K562 (cell line): Measurements from ENCODE around the gene DRC3. TPM values are rescaled to one million over a fixed set of nuclear protein-coding genes. Genes with fewer than 3 reads are reported as not detected.

ENCODE experiments used
- ATAC-seq: fragments of 200-7000 bp; cut with Tn5 transposase; 3 replicates; pipeline ENCODE4 v1.9.1; 2020; ENCODE audit warnings: moderate library complexity
- BruUV-seq: library from RNA; stranded (reverse); fragments of 400-500 nt; replicated peaks from 2 replicates; lab custom pipeline; 2021; lab: Mats Ljungman, UMichigan
- CTCF ChIA-PET: fragments of 300-600 bp; formaldehyde crosslinking; extraction: SDS; loops from one replicate; lab custom pipeline; 2021; ENCODE audit warnings: low intra/inter-chr PET ratio; lab: Yijun Ruan, JAX
- POLR2A ChIA-PET: fragments of 300-600, 350-650 bp; sonication (Branson Sonifier 250); formaldehyde crosslinking; extraction: SDS; loops from one replicate; lab custom pipeline; 2021; ENCODE audit warnings: antibody characterized with exemption, inconsistent platforms; lab: Yijun Ruan, JAX
- DNase-seq, 4 experiments: peaks; one replicate each; pipeline versions ENCODE4 v3.0.0 to v3.0.0-alpha.2; 2011 to 2018; ENCODE audit warnings: low spot score in 3 of 4, mixed read lengths in 3 of 4; ENCODE audit errors: extremely low read depth in 1 of 4
- FAIRE-seq: peaks from 2 replicates; lab custom pipeline; 2011; peaks lifted over from hg19 to GRCh38; lab: Jason Lieb, UNC
- H2AFZ ChIP-seq: 2 replicates; pipeline ENCODE4 v1.6.0; 2011; ENCODE audit warnings: low read depth, low read length, control low read depth, inconsistent platforms
- H3K27ac ChIP-seq: fragments of 200-600 bp; 3 replicates; pipeline ENCODE4 v1.8.0; 2011; ENCODE audit warnings: low read depth, mild to moderate bottlenecking, control low read depth, inconsistent platforms, low read length, moderate library complexity, mixed read lengths; ENCODE audit errors: extremely low read depth
- H3K27me3 ChIP-seq, 2 experiments: fragments of 300-600 bp in 1 of 2; 2 replicates in 1 of 2; 3 replicates in 1 of 2; pipeline versions ENCODE4 v1.6.0 to v1.8.0; 2011; ENCODE audit warnings: inconsistent platforms in 2 of 2, low read length in 2 of 2, mild to moderate bottlenecking in 1 of 2, mixed read lengths in 1 of 2, moderate library complexity in 1 of 2; ENCODE audit not compliant: control insufficient read depth in 2 of 2, insufficient read depth in 2 of 2
- H3K36me3 ChIP-seq: fragments of 300-600 bp; 3 replicates; pipeline ENCODE4 v1.8.0; 2011; ENCODE audit warnings: mild to moderate bottlenecking, low read length, inconsistent platforms; ENCODE audit not compliant: control insufficient read depth, insufficient read depth
- H3K4me1 ChIP-seq, 2 experiments: fragments of 200-600 bp in 1 of 2; replicated peaks in 1 of 2; 2 replicates in 1 of 2; 3 replicates in 1 of 2; pipeline versions ENCODE4 v1.5.1 to v1.8.0; 2011; ENCODE audit warnings: inconsistent platforms in 2 of 2, low read length in 2 of 2, mild to moderate bottlenecking in 1 of 2, mixed read lengths in 1 of 2, moderate library complexity in 1 of 2; ENCODE audit not compliant: control insufficient read depth in 2 of 2, insufficient read depth in 2 of 2
- H3K4me2 ChIP-seq: 2 replicates; pipeline ENCODE4 v1.6.1; 2011; ENCODE audit warnings: low read length, control low read depth, inconsistent platforms, mixed read lengths; ENCODE audit not compliant: insufficient read depth
- H3K4me3 ChIP-seq: fragments of 200-600 bp; sonication (generic), shearing (Covaris generic); 2 replicates; pipeline ENCODE4 v1.5.1; 2016; ENCODE audit warnings: control low read depth, inconsistent platforms
- H3K79me2 ChIP-seq: fragments of 200-600 bp; 3 replicates; pipeline ENCODE4 v1.8.0; 2011; ENCODE audit warnings: low read length, inconsistent platforms; ENCODE audit not compliant: control insufficient read depth, insufficient read depth
- H3K9ac ChIP-seq, 2 experiments: 2 replicates each; pipeline versions ENCODE4 v1.6.0 to v1.6.1; 2011; ENCODE audit warnings: low read depth in 2 of 2, low read length in 2 of 2, control low read depth in 1 of 2, inconsistent platforms in 1 of 2, mild to moderate bottlenecking in 1 of 2, mixed read lengths in 1 of 2; ENCODE audit not compliant: insufficient read depth in 1 of 2
- H3K9me1 ChIP-seq: one replicate; pipeline ENCODE4 v1.6.0; 2011; ENCODE audit warnings: inconsistent platforms, mild to moderate bottlenecking, low read length, moderate library complexity; ENCODE audit not compliant: control insufficient read depth, insufficient read depth
- H3K9me3 ChIP-seq: replicated peaks from 2 replicates; pipeline ENCODE4 v1.5.1; 2011; ENCODE audit warnings: low read depth, low read length, inconsistent platforms; ENCODE audit not compliant: control insufficient read depth, insufficient read depth
- H4K20me1 ChIP-seq: replicated peaks from 2 replicates; pipeline ENCODE4 v1.6.1; 2011; ENCODE audit warnings: low read length, inconsistent platforms, mixed read lengths; ENCODE audit not compliant: control insufficient read depth, insufficient read depth
- BDP1 ChIP-seq: IDR thresholded peaks from 3 replicates; pipeline ENCODE4 v1.6.1; 2011; ENCODE audit not compliant: insufficient read length, insufficient read depth
- DPF2 ChIP-seq: fragments of 450-650 bp; IDR thresholded peaks from 2 replicates; pipeline ENCODE4 v1.6.1; 2016
- HNRNPL ChIP-seq: fragments of 200-400 bp; formaldehyde crosslinking; IDR thresholded peaks from 2 replicates; pipeline ENCODE4 v1.6.1; 2017; ENCODE audit warnings: low read depth, mild to moderate bottlenecking, low read length
- POLR2AphosphoS2 ChIP-seq: IDR thresholded peaks from 2 replicates; pipeline ENCODE4 v1.6.1; 2012; ENCODE audit warnings: low read length, improper control_type of control experiment
- RBM15 ChIP-seq: fragments of 200-400 bp; formaldehyde crosslinking; IDR thresholded peaks from 2 replicates; pipeline ENCODE4 v1.6.1; 2018; ENCODE audit warnings: mild to moderate bottlenecking, low read length, moderate library complexity; ENCODE audit not compliant: insufficient read depth
- SAFB2 ChIP-seq: fragments of 200-400 bp; formaldehyde crosslinking; IDR thresholded peaks from 2 replicates; pipeline ENCODE4 v1.6.1; 2018; ENCODE audit warnings: borderline replicate concordance, low read length, low read depth, moderate library complexity; ENCODE audit not compliant: severe bottlenecking
- SNRNP70 ChIP-seq: fragments of 200-400 bp; formaldehyde crosslinking; optimal IDR thresholded peaks from 2 replicates; pipeline ENCODE3; 2017; ENCODE audit warnings: low read depth, low read length
- TCF7L2 ChIP-seq: fragments of 150-350 bp; IDR thresholded peaks from 2 replicates; pipeline ENCODE4 v1.6.1; 2016; ENCODE audit warnings: low read depth, mild to moderate bottlenecking, low read length, moderate library complexity
- ZNF224 ChIP-seq: sonication (generic); formaldehyde crosslinking; IDR thresholded peaks from 2 replicates; pipeline ENCODE4 v1.8.0; 2022; ENCODE audit warnings: mild to moderate bottlenecking, missing genetic modification reagents
- WGBS: fragments of 100-300 bp; shearing (Covaris generic); methylation state at CpG from one replicate; pipeline ENCODE4 v1.1.6; 2016; ENCODE audit warnings: low coverage, mixed read lengths; ENCODE audit not compliant: insufficient coverage; ENCODE audit errors: missing lambda C conversion rate; 5-methylcytosine and 5-hydroxymethylcytosine counted together
- in situ Hi-C: fragments of 300-500 bp; cut with MboI; formaldehyde crosslinking; loops from 4 replicates; pipeline ENCODE4 v1.15.0; 2018; ENCODE audit warnings: inconsistent platforms, mixed read lengths
- intact Hi-C: fragments of 100-400 bp; cut with micrococcal nuclease; formaldehyde crosslinking; loops from 2 replicates; pipeline ENCODE4 v1.14.2; 2022
- polyA plus RNA-seq, 8 experiments: library from polyadenylated mRNA; depleted of rRNA in 4 of 8; stranded (reverse) in 5 of 8; unstranded in 3 of 8; fragments of >200 nt; fragmentation: Nextera tagmentation in 2 of 8; fragmentation: Illumina TruSeq in 1 of 8; extraction: Ambion mirVana in 2 of 8; extraction: Trizol in 1 of 8; gene quantifications; 2 replicates each; pipeline versions ENCODE4 v1.2.1 to v1.2.3, GENCODE V29; 2011 to 2014; ENCODE audit warnings: inconsistent platforms in 1 of 8, missing spikeins in 1 of 8
- total RNA-seq, 7 experiments: library from RNA; depleted of rRNA in 6 of 7; stranded (reverse); fragments of >200 nt in 6 of 7; fragmentation: Illumina TruSeq in 2 of 7; extraction: Trizol in 2 of 7; gene quantifications; 2 replicates each; pipeline versions ENCODE4 v1.2.1 to v1.2.3, GENCODE V29; 2011 to 2021; ENCODE audit warnings: low replicate concordance in 1 of 7
- TF ChIP-seq, protein P1 (sequence below): fragments of 250-450 bp; sonication (Bioruptor Pico); IDR thresholded peaks from 2 replicates; pipeline ENCODE4 v1.9.0; 2021; ENCODE audit warnings: mild to moderate bottlenecking, inconsistent platforms

Gene DRC3
- total and polyA plus RNA-seq, 9 of the 15 experiments (the other 6 are each of a cell fraction or from before 2014, with no cell fraction given): 0.10 to 0.84 (median 0.30) TPM; not detected in 3

GRCh38 chr17:17975436-17975835 is 2.8 kb downstream of the DRC3 start:
- no peak for FAIRE-seq
- intact Hi-C loops: no loop called here
- H3K4me3 ChIP-seq: no peak overlapping the region
- CTCF ChIA-PET: no interaction called here
- BruUV-seq: no TSS peak
- H3K79me2 ChIP-seq: peaks cover 3% of the 10 kb centered on the region; the same call in 1 of the 3 replicates
- no peak overlapping the region for H3K9ac ChIP-seq
- no peaks in the 10 kb centered on the region for H4K20me1 ChIP-seq
- no peaks in the 10 kb centered on the region for H3K27me3 ChIP-seq
- in situ Hi-C loops: no loop called here
- no peak overlapping the region for H2AFZ ChIP-seq
- no peak for ATAC-seq
- no peaks in the 10 kb centered on the region for H3K36me3 ChIP-seq
- H3K9me3 ChIP-seq: no peaks in the 10 kb centered on the region
- H3K4me2 ChIP-seq: no peak overlapping the region
- peaks cover 11 to 14% of the 10 kb centered on the region in 2 experiments; a peak in 4 of 5 replicates for H3K4me1 ChIP-seq
- DNase-seq: no peak
- no peak for TF ChIP-seq POLR2AphosphoS2
- TF ChIP-seq ZNF224 (CRISPR knock-in tag): no peak
- no peak for TF ChIP-seq TCF7L2
- TF ChIP-seq RBM15: no peak
- no peak for TF ChIP-seq HNRNPL
- TF ChIP-seq SNRNP70: no peak
- no peak for TF ChIP-seq SAFB2
- TF ChIP-seq DPF2: no peak
- TF ChIP-seq, protein P1, sequence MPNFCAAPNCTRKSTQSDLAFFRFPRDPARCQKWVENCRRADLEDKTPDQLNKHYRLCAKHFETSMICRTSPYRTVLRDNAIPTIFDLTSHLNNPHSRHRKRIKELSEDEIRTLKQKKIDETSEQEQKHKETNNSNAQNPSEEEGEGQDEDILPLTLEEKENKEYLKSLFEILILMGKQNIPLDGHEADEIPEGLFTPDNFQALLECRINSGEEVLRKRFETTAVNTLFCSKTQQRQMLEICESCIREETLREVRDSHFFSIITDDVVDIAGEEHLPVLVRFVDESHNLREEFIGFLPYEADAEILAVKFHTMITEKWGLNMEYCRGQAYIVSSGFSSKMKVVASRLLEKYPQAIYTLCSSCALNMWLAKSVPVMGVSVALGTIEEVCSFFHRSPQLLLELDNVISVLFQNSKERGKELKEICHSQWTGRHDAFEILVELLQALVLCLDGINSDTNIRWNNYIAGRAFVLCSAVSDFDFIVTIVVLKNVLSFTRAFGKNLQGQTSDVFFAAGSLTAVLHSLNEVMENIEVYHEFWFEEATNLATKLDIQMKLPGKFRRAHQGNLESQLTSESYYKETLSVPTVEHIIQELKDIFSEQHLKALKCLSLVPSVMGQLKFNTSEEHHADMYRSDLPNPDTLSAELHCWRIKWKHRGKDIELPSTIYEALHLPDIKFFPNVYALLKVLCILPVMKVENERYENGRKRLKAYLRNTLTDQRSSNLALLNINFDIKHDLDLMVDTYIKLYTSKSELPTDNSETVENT (CRISPR knock-in tag): no peak
- no peak for TF ChIP-seq BDP1
- TF ChIP-seq, all 486 proteins: peak for 0
- H3K9me1 ChIP-seq: no peaks in the 10 kb centered on the region
- no peak overlapping the region for H3K27ac ChIP-seq
- WGBS: 10% methylated on average over 4 of the region's 8 CpGs
- POLR2A ChIA-PET: interaction anchor here (0.6 to 1.4 kb wide), 4 partner anchors 10 to 530 kb away, joined by 3 to 4 read pairs (median 4); no protein-coding TSS in a partner anchor
